ENCODE results near the gene ANO6. TPM values are rescaled to one million over a fixed set of nuclear protein-coding genes. Genes with fewer than 3 reads are reported as not detected.

Gene ANO6
- total and polyA plus RNA-seq, 2 donors (not counting 1 experiment from before 2014, with no cell fraction given) = 6.6 to 19.5 TPM

DNA sequence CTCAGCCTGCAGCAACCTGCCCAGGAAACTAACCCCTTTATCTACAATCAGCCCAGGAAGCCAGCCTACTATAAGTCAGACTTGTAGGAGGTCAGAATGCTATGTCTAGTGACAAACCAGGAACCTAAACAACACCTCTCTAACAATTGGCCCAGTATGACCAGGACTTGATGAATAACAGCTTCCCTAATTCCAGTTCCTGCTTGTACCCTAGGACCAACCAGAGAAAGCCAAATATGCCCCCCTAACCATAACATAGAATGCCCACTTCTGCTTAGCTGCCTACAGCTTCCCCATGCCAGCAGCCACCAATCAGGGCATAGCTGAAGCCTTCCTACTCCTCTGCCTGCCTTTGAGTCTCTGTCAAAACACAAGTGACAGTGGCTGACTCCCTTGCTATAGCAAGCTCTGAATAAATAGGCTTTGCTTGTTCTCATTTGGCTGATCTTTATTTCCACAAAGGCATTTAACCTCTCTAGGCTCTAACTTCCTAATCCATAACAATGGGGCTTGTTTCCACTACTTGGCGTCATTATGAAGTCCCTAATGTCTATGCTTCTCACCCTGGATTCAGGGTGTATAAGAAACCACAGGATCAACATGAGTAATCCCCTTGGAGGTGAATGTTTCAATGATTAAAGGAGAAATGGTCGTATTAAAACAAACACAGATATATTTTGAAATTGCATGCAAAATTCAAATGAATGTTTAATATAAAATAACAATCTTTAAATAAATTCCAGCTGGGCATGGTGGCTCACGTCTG is 220.2 kb downstream of the ANO6 start:
- Histone ChIP-seq H3K4me1 (ENCODE audit: control insufficient read depth in 2 of 2, insufficient read depth in 2 of 2, low read length in 2 of 2) (no peaks in the 10 kb centered on the region), H4K20me1 (ENCODE audit: control insufficient read depth, insufficient read depth, low read length, poor library complexity, severe bottlenecking) (no peaks in the 10 kb centered on the region), H3K27ac (ENCODE audit: low read length in 2 of 2) (no peak overlapping the region), H3K4me3 (ENCODE audit: control extremely low read depth in 1 of 5, extremely low read depth in 1 of 5, insufficient read depth in 1 of 5, low read depth in 2 of 5, low read length in 4 of 5) (no peak overlapping the region), H2AFZ (ENCODE audit: insufficient read depth, low read depth, low read length, poor library complexity, severe bottlenecking) (no peak overlapping the region), H3K27me3 (replicated peaks in 1 of 4; ENCODE audit: control extremely low read depth in 1 of 4, control insufficient read depth in 3 of 4, insufficient read depth in 4 of 4, low read length in 3 of 4) (no peaks in the 10 kb centered on the region), H3K4me2 (replicated peaks; ENCODE audit: low read depth, low read length, poor library complexity, severe bottlenecking) (no peak overlapping the region), H3K9me3 (ENCODE audit: control extremely low read depth in 1 of 3, control insufficient read depth in 2 of 3, insufficient read depth in 1 of 3, low read length in 2 of 3) (peaks cover 0 to 5% (median 2%) of the 10 kb centered on the region in 3 donors), H3K36me3 (replicated peaks in 1 of 2; ENCODE audit: control extremely low read depth in 1 of 2, control insufficient read depth in 1 of 2, extremely low read depth in 1 of 2, insufficient read depth in 2 of 2, low read length in 1 of 2) (no peaks in the 10 kb centered on the region), H3K79me2 (ENCODE audit: control insufficient read depth, insufficient read depth, low read length) (no peaks in the 10 kb centered on the region), H3K9ac (ENCODE audit: low read length) (no peak overlapping the region)
- ChIA-PET POLR2A (no interaction called here), CTCF (no interaction called here)
- no peaks in the 10 kb centered on the region for H3K27me3 Mint-ChIP-seq
- no peak overlapping the region for H3K4me3 Mint-ChIP-seq
- H3K27ac Mint-ChIP-seq = no peak overlapping the region
- no peak for DNase-seq
- WGBS (ENCODE audit: insufficient coverage) = no CpG with 5 or more reads among the region's 3 CpGs
- ATAC-seq (ENCODE audit: low read depth) = peak; percentile 14
- peaks cover under 1% of the 10 kb centered on the region for H3K9me3 Mint-ChIP-seq (ENCODE audit: insufficient read depth)
- intact Hi-C loops (cut with micrococcal nuclease) = no loop called here
- TF ChIP-seq, protein P1, sequence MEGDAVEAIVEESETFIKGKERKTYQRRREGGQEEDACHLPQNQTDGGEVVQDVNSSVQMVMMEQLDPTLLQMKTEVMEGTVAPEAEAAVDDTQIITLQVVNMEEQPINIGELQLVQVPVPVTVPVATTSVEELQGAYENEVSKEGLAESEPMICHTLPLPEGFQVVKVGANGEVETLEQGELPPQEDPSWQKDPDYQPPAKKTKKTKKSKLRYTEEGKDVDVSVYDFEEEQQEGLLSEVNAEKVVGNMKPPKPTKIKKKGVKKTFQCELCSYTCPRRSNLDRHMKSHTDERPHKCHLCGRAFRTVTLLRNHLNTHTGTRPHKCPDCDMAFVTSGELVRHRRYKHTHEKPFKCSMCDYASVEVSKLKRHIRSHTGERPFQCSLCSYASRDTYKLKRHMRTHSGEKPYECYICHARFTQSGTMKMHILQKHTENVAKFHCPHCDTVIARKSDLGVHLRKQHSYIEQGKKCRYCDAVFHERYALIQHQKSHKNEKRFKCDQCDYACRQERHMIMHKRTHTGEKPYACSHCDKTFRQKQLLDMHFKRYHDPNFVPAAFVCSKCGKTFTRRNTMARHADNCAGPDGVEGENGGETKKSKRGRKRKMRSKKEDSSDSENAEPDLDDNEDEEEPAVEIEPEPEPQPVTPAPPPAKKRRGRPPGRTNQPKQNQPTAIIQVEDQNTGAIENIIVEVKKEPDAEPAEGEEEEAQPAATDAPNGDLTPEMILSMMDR (IDR thresholded peaks at IDR 0.05) = no peak
- TF ChIP-seq EZH2 (IDR thresholded peaks at IDR 0.05; ENCODE audit: borderline replicate concordance, insufficient read depth, low read depth, low read length, poor library complexity, severe bottlenecking) = no peak
- no peaks in the 10 kb centered on the region for H3K4me1 Mint-ChIP-seq

DNA sequence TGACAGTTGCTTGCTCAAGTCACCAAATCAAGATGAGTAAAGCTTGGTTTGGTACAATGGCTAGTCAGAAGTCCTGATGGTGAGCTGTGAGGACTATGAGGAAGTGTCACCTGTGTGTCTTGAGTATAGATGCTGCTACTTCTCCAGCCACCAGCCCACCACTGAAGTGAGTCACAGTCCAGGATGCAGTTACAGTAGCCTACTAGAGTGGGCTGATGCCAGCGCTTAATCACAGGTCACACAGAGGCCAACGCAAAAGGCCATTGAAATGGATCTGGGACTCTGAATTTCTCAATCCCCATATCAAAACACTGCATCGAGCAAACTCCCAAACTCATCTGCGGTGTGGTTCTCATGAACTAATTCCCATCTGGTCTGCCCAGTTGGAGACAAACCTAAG is 223.1 kb downstream of the ANO6 start:
- POLR2A ChIA-PET = no interaction called here

More for the DNA sequence above, 223.1 kb downstream of the ANO6 start:
- Histone ChIP-seq H3K36me3 (replicated peaks in 1 of 2; ENCODE audit: control extremely low read depth in 1 of 2, control insufficient read depth in 1 of 2, extremely low read depth in 1 of 2, insufficient read depth in 2 of 2, low read length in 1 of 2) (no peaks in the 10 kb centered on the region), H3K27me3 (replicated peaks in 1 of 4; ENCODE audit: control extremely low read depth in 1 of 4, control insufficient read depth in 3 of 4, insufficient read depth in 4 of 4, low read length in 3 of 4) (no peaks in the 10 kb centered on the region), H3K79me2 (ENCODE audit: control insufficient read depth, insufficient read depth, low read length) (no peaks in the 10 kb centered on the region), H4K20me1 (ENCODE audit: control insufficient read depth, insufficient read depth, low read length, poor library complexity, severe bottlenecking) (no peaks in the 10 kb centered on the region), H3K4me2 (replicated peaks; ENCODE audit: low read depth, low read length, poor library complexity, severe bottlenecking) (no peak overlapping the region), H3K9me3 (ENCODE audit: control extremely low read depth in 1 of 3, control insufficient read depth in 2 of 3, insufficient read depth in 1 of 3, low read length in 2 of 3) (peaks cover 4 to 19% (median 12%) of the 10 kb centered on the region in 3 donors), H3K9ac (ENCODE audit: low read length) (no peak overlapping the region), H3K27ac (ENCODE audit: low read length in 2 of 2) (no peak overlapping the region), H2AFZ (ENCODE audit: insufficient read depth, low read depth, low read length, poor library complexity, severe bottlenecking) (no peak overlapping the region), H3K4me1 (ENCODE audit: control insufficient read depth in 2 of 2, insufficient read depth in 2 of 2, low read length in 2 of 2) (no peaks in the 10 kb centered on the region), H3K4me3 (ENCODE audit: control extremely low read depth in 1 of 5, extremely low read depth in 1 of 5, insufficient read depth in 1 of 5, low read depth in 2 of 5, low read length in 4 of 5) (no peak overlapping the region)
- no peaks in the 10 kb centered on the region for H3K27me3 Mint-ChIP-seq
- intact Hi-C loops (cut with micrococcal nuclease) = no loop called here
- no peak overlapping the region for H3K27ac Mint-ChIP-seq
- DNase-seq (no peak), ATAC-seq (ENCODE audit: low read depth) (no peak)
- CTCF ChIA-PET = no interaction called here
- H3K4me1 Mint-ChIP-seq = no peaks in the 10 kb centered on the region
- 100% methylated on average over 4 of the region's 4 CpGs for WGBS (ENCODE audit: insufficient coverage)
- TF ChIP-seq, protein P1 (IDR thresholded peaks at IDR 0.05) = no peak
- TF ChIP-seq EZH2 (IDR thresholded peaks at IDR 0.05; ENCODE audit: borderline replicate concordance, insufficient read depth, low read depth, low read length, poor library complexity, severe bottlenecking) = no peak
- peaks cover 12% of the 10 kb centered on the region for H3K9me3 Mint-ChIP-seq (ENCODE audit: insufficient read depth)
- H3K4me3 Mint-ChIP-seq = no peak overlapping the region

Measured in B cell (primary cell).